GM18907 (cell line): ENCODE measurements around the gene DNAJB13.
"Not testable (repeated sequence)": the region's sequence is repeated elsewhere in the genome, so short reads cannot be mapped to it uniquely, and the experiment has no call there.

Experiments used
- ATAC-seq: cut with Tn5 transposase; IDR thresholded peaks from one replicate; pipeline ENCODE4 v1.9.1; 2021; ENCODE audit warnings: mild to moderate bottlenecking, moderate library complexity; ENCODE audit not compliant: unreplicated experiment

Gene DNAJB13

DNA sequence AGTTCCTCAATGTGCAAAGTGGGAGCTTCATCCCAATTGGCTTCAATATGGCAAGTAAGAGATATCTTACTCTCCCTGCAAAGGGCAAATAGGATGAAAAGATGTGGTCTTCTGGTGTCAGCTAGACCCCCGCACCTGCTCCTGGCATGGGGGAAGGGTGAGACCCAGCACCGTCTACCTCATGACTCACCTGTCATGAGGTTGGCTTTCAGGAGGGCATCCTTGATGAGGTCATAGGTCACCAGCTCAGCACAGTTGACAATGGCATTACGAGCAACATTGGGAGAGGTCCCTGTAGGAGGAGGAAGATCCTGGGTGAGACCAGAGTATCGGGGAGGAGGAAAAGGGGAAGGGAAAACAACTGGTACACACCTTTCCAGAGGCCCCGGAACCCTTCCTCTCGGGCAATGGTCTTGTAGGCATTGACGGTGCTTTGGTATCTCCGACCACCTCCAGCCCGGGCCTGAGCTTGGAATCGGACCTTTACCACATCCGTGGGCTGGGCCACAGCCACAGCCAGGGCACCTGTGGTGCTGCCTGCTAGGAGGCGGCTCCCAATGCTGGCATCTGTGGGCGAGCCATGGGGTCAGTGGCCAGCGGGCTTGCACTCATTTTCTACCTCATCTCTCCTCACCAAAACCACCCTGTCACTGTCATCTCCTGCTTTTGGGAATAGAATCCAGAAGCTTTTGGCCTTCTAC, 25.8 kb downstream of the DNAJB13 start:
- ATAC-seq = no peak

DNA sequence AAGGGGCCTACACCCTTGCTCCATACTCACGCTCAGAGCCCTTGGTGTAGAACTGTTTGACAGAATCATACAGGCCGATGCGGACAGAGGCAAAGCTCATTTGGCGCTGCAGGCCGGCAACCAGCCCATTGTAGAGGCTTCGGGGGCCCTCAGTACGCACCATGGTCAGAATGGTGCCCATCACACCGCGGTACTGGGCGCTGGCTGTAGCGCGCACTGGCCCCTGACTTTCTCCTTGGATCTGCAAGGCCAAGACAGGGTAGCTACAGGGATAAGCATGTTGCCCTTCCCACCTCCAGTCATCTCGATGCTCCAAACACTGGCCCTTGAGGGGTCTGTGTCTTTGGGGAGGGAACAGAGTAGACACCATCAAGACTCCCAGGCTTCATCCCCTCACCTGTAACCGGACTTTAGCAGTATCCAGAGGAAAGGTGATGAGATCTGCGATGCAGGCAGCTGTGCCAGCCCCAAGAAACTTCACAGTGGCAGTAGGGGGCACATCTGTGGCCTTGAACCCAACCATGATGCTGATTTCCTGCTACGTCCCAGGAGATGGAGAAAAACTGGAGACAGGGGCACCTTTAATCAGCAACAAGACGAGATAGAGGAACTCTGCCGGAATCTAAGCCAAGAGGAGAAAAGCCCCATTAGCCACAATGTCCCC, 27.2 kb downstream of the DNAJB13 start:
- ATAC-seq = no peak

DNA sequence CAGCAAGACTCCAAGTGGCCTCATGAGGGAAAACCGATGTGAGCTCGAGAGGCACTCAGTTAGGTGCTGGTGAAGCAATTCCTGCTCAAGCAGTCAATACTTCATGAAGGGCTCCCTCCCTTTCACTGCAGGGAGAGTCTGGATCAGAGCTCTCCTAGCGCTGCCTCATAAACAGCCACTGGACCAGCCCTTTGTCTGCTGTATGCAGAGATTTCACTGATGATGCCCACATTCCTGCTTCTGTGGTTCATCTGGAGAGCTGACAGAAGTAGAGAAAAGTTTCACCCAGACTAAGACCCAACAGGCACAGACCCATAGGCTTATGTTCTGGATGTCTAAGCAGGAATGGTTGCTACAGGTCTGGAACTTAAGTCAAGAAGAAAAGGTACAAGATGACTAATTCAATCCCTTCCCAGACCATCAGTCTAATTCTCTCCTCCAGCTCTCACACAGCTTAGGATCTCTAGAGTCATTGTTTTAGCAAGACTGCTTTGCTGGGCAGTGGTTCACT, 27.8 kb downstream of the DNAJB13 start:
- ATAC-seq = no peak

DNA sequence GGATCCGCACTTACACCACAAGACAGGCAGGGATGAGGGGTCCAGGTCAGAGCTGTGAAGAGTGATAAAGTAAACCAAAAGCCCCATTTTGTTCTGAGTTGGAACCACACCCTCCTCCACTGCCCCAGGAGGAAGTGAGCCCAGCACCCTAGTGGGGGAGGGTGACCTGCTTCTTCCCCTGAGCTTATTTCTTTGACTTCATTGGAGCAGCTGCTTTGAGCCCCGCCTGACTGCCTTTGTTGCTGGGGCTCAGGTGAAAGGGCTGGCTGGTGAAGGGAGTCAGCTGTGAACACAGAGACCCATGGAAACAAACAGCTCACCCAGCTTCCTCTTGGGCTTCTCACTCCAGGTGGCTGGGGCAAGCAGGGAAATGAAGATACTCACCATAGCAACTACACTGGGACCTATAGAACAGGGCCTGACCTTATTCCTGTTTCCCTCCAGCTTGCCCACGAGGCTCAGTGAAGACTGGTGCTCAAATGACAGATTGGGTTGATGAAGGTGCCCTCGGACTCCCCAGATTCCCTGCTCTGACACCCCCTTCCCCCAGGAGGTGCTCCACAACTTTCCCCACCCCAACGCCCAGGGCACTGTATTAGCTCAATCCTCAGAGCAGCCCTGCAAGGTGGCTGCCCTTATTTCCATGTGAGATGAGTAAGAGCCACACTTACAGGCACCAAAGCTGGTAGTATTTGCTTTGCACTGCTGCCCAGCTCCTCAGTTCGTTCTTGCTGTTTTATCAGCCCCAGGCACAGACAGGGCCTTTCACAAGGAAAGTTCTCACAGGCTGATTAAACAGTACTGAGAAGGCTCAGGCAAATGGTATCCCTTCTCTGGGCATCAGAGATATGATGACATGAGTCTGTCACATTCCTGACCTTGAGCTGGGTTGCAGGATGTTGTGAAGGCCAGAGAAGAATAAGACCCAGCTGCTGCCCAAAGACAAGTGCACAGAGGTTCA, 29.5 kb downstream of the DNAJB13 start:
- peak; percentile 36 for ATAC-seq

DNA sequence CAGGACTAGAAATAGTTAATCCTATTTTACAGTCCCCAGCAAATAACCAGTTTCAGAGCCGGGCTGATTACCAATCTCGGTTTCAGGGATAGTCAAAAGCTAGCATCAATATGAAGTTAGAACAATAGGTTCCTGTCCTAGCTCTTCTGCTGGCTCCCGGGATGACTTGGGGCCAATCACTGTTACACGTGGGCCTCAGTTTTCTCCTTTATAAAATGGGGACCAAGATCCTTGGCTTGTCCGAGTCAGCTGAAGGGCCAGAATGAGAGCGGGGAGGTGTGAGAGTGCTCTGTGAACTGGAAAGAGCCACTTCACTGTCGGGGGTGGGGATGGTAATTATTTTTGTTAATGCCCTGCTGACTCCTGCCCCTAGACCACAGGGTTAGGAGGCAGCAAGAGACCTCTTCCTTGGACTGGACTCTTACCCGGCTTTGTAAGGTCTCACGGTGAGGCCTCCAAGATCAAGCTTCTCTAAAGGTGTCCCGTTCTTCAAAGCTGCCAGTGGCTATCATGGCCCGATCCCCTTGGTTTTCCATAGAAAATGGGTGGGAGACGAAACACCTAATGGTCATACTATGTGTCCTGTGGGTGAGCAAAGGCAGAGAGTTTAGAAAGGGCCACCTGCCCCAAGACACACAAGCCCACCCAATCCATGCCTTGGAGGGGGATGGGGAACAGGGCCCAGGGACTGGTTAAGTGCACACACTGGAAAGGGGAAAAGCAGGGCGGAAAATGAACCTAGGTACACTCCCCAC, 30.4 kb downstream of the DNAJB13 start:
- ATAC-seq = no peak

DNA sequence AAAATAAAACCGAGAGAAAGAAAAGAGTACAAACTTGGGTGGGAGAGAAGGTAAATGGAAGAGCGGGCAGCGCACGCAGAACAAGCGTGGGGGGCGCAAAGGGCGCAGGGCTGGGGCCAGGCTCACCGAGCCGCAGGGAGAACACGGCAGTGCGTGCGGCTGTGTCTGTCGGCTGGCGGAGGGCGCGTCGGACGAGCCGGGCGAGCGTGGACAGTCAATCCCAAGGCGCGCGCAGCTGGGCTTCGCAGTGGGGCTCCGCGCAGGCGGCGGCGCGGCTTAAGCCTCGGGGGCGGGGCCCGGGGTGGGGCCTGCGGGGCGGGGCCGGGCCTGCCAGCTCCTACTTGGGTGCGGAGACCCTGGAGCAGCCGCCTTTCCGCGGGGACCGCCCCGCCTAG, 31.8 kb downstream of the DNAJB13 start, which contains the start of gene UCP2:
Gene UCP2, minus strand, starts transcription at position 249 of the 395 bp plus-strand sequence. CDS start 4,465 bp downstream, outside the sequence.
- peak; percentile 61 for ATAC-seq

DNA sequence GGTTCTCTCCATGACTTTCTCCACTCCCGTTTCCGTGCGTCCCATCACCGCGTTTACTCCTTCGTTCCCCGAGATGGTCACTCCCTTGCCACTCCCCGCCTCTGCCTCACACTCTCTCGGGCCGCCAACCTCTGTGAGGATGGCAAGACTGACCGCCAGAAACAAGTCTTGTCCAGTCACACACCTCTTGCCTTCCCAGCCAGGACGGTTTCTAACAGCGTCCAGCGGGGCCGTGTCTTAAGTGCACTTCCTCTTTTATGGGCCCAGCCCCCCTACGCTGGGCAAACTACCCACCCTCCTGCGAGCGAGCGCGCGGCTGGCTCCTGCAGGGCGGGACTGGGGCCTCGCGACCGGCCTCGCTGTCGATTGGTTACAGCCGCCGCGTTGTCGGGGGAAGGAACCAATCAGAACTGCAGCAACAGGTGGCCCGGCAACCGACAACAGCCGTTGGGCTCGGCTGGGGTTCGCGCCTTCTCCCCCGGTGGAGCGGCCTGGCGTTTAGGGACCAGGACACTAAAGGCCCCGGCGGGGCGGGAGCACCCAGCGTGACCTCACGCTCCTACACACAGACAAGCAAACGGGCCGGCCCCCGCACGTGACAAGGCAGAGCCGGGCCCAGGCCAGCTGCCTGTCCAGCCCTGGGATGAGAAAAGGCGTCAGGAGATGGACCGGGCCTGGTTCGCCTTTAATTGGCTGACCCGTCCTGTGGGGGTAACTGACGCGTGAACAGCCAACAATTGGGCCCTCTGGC, 32.3 kb downstream of the DNAJB13 start:
- peak; percentile 82 for ATAC-seq

DNA sequence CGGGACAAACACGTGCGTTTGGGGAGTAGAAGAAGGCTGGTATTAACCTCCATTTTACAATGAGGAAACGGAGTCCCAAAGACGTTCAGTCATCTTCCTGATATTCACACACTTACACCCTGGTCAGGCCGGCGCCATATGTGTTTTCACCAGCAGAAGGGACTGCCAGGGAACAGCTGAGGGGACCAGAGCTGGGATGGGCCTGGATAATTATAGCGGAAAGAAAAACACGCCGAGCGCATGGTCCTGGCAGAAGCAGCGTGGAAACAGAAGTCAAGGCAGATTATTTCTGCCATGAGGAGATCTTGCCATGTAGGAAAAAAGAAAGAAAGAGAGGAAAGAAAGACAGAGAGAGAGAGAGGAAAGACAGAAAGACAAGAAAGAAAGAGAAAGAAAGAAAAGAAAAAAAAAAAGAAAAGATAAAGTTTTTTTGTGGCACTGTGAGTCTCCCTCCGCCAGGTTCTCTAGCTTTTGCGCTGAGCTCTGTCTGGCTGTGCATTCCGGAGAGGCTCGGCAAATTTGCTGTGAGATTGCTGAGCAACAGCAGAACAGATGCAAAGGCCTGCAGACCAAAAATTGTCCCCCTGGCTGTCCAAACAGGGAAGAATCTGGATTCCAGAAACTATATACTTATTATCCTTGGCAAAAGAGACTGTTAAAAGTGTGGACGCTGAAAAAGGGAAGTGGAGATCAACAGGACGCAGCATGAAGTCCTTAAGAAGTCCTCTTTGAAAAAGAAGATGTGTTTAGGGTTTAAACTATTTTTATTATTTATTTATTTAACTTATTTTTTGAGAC, 33.1 kb downstream of the DNAJB13 start:
- ATAC-seq = no peak

DNA sequence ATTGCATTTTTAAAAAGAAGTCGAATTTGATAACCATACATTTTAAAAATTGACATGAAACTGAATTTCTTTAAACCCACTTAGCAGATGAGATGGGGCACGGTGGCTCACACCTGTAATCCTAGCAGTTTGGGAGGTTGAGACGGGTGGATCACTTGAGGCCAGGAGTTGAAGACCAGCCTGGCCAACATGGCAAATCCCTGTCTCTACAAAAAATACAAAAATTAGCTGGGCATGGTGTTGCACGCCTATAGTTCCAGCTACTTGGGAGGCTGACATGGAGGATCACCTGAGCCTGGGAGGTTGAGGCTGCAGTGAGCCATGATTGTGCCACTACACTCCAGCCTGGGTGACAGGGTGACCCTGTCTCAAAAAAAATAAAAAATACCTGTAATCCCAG, 34.8 kb downstream of the DNAJB13 start:
- ATAC-seq = not testable (repeated sequence)

DNA sequence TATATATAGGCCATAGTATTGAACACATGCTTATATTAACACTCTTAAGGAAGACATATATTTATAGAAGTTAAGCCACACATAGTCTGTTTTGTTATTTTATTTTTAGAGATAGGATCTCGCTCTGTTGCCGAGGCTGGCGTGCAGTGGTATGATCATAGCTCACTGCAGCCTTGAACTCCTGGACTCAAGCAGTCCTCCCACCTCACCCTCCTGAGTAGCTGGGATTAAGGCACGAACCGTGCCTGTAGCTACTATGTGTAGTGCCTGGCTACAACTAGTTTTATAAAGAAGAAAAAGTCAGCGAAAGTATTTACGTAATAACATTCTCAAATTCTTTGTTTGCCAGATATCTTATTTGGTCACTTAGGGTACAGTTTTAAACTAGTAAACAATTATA, 37.4 kb downstream of the DNAJB13 start:
- ATAC-seq = no peak

DNA sequence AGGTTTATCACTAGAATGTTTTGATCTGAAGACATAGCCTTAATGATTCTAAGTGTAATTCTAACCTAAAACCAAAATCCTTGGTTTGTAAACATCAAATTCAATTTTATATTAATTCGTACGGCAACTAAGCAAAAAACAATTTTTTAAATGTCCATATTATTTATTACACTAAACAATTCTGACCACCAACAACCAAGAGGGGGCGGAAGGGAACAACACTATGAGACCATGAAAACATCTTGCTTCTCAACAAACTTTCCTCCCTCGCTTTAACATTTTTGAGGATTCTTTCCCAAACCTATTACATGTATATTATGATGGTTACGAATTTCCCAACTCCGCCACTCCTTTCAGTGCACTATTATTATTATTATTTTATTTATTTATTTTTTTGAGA, 38.3 kb downstream of the DNAJB13 start:
- ATAC-seq = no peak

DNA sequence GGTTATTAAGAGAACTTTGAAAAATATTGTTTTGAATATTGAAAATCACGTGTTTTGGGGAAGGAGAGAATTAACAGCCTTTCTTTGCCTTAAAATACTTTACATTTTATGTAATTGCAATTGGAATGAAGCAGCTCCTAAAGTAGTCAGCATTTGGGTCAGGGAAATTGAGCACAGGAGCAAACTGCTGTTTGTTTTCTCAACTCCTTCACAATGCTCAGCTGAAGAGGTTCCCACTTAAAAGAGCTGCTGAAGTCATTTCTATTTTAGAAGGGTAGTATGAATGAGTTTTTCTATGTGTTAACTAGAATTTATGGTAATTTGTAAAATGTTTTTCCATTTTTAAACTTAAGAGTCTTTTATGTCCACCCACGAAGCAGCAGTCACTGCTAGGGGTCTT, 39.9 kb downstream of the DNAJB13 start:
- ATAC-seq = no peak

DNA sequence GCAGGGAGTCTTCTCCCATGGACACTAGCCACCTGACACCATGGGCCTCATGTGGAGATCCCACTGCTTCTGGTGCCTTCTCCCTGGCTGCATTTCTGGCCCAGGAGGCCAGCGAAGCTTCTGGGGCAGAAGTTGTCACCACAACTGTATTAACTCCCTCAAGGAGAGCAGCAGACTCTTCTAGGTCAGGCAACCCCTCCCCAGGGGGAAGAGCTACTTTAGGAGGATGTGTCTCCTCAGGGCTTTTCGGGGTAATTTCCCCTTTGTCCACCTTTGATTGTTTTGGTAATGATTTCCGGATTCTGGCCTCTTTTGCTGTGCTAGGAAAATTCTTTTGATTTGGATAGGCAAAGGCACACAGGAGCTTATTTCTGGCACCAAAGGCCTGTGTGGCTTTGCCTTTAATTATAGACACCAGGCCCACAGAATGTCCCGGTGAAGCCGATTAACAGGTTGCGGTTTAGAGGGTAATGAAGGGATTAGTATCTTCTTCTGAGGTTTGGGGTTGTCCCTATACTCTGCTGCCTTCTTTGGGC, 40.7 kb downstream of the DNAJB13 start:
- ATAC-seq = peak; percentile 49

DNA sequence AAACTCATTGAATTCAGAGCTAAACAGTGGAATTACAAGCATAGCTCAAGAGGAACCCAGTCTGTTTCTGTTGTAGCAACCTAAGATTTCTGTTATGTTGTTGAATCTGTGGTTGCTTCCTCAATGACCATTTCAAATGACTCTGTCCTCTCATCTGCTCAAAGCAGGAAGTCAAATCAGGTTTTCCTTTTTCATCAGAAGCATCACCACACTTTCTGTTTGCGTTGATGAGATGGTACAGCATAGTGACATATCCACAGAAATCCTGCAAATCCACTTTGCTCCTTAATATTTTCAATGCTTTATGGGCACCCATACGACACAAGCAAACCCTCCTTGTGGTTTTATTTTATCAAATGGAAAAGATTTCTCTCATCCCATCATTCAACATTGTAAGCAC, 44.4 kb downstream of the DNAJB13 start:
- ATAC-seq = peak; percentile 44

DNA sequence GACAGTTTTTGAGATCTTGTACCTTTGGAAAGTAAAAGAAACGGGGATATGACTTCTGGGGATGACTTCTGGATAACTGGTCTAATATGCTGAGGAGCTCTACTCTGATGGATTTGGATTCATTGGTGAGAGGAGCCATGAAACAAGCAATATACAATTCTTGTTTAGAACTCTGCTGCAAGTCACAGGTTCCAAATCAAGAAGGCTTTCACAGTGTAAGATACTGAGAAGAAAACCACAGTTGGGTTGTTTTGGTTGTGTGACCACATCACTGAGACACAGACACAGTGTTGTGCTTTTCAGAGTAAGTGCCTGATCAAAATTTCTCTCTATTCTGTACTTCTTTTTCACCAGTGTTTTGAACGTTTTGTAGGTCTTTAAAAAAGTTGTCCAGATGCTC, 44.9 kb downstream of the DNAJB13 start:
- no peak for ATAC-seq

DNA sequence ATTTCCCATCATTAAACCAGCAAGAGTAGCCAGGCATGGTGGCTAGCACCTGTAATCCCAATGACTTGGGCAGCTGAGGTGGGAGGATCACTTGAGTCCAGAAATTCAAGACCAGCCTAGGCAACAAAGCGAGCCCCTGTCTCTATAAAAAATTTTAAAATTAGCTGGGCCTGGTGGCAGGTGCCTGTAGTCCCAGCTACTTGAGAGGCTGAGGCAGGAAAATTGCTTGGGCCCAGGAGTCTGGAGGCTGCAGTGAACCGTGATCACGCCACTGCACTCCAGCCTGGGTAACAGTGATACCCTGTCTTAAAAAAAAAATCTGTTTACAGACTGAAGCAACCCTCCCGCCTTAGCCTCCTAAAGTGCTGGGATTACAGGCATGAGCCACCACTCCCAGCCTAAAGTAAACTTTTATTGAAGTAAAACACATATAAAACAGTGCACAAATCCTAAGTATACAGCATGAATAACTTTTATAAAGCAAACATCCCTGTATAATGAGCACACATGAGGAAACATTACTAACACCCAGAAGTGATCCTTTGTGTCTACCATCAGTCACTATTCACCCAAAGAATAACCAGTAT, 45.4 kb downstream of the DNAJB13 start:
- no peak for ATAC-seq

DNA sequence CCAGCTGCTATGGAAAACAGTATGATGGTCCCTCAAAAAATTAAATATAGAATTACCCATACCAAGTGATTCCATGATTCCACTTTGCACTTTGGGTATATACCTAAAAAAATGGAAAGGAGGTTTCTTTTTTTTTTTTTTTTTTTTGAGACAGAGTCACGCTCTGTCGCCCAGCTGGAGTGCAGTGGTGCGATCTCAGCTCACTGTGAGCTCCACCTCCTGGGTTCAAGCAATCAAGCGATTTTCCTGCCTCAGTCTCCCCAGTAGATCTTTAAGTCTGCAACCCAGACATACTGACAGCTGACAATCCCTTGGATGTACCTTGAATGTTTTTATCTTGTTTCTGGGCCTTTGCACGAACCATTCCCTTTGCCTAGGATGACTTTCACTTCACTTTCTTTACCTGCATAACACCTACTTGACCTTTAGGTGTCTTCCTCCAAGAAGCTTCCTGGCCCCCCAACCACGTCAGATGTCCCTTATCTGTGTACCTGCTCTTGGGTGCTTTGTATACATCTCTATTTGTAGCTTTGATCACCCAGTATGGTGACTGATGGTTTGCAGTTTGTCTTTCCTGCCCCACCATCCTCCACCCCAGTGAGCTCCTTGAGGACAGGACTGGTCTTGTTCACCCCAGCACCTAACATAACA, 46.4 kb downstream of the DNAJB13 start:
- ATAC-seq = no peak
